ENCODE measurements around the gene GLRA1. TPM values are rescaled to one million over a fixed set of nuclear protein-coding genes. Genes with fewer than 3 reads are reported as not detected.

Gene GLRA1
- polyA plus RNA-seq, 3 donors: not detected

GRCh38 chr5:151810449-151810848 lies 114.2 kb downstream of the GLRA1 start:
- Mint-ChIP-seq H3K4me1 (no peaks in the 10 kb centered on the region), H3K36me3 (peaks cover 59 to 75% of the 10 kb centered on the region in 2 donors), H3K27ac (peak overlapping the region in 1 of 7 donors; percentile 36), H3K27me3 (ENCODE audit: low read depth in 3 of 3) (peaks cover 0 to 2% (median 0%) of the 10 kb centered on the region in 3 donors), H3K9me3 (no peaks in the 10 kb centered on the region), H3K4me3 (no peak overlapping the region)
- no peak for TF ChIP-seq CTCF (IDR thresholded peaks at IDR 0.05)
- H3K27me3 ChIP-seq (ENCODE audit: control insufficient read depth in 2 of 2, insufficient read depth in 2 of 2, low read length in 2 of 2): no peaks in the 10 kb centered on the region
- H3K9me3 ChIP-seq (replicated peaks in 1 of 2; ENCODE audit: control insufficient read depth in 1 of 2, insufficient read depth in 1 of 2, low read length in 2 of 2): no peaks in the 10 kb centered on the region
- no peaks in the 10 kb centered on the region for H4K20me1 ChIP-seq (ENCODE audit: insufficient read depth, low read length)
- H3K4me3 ChIP-seq (replicated peaks in 1 of 3; ENCODE audit: low read depth in 2 of 3, low read length in 3 of 3): no peak overlapping the region
- no peak overlapping the region for H3K27ac ChIP-seq (ENCODE audit: low read depth in 1 of 2, low read length in 2 of 2)
- peaks cover 44 to 93% of the 10 kb centered on the region in 2 donors for H3K36me3 ChIP-seq (replicated peaks in 1 of 2; ENCODE audit: control insufficient read depth in 1 of 2, insufficient read depth in 2 of 2, low read length in 2 of 2)
- no peak overlapping the region for H3K4me2 ChIP-seq (replicated peaks; ENCODE audit: extremely low read depth, low read length, poor library complexity, severe bottlenecking)
- intact Hi-C loops (cut with micrococcal nuclease): no loop called here
- H2AFZ ChIP-seq (ENCODE audit: insufficient read depth, low read depth, low read length, poor library complexity, severe bottlenecking): no peak overlapping the region
- no CpG with 5 or more reads among the region's 1 CpG for WGBS (ENCODE audit: insufficient coverage)
- no peak overlapping the region for H3K9ac ChIP-seq (ENCODE audit: insufficient read depth, low read length, poor library complexity, severe bottlenecking)
- no peaks in the 10 kb centered on the region for H3K4me1 ChIP-seq (ENCODE audit: control insufficient read depth in 1 of 2, insufficient read depth in 2 of 2, low read length in 2 of 2)
- H3K79me2 ChIP-seq (ENCODE audit: insufficient read depth, low read length): no peaks in the 10 kb centered on the region
- no peak for DNase-seq

GRCh38 chr5:151808451-151809169 lies 116.0 kb downstream of the GLRA1 start:
- Mint-ChIP-seq H3K27ac (peak overlapping the region in 1 of 7 donors; percentile 25), H3K27me3 (ENCODE audit: low read depth in 3 of 3) (peaks cover 0 to 2% (median 0%) of the 10 kb centered on the region in 3 donors), H3K36me3 (peaks cover 70 to 81% of the 10 kb centered on the region in 2 donors), H3K4me3 (no peak overlapping the region), H3K9me3 (no peaks in the 10 kb centered on the region), H3K4me1 (no peaks in the 10 kb centered on the region)
- Histone ChIP-seq H3K27ac (ENCODE audit: low read depth in 1 of 2, low read length in 2 of 2) (no peak overlapping the region), H3K36me3 (replicated peaks in 1 of 2; ENCODE audit: control insufficient read depth in 1 of 2, insufficient read depth in 2 of 2, low read length in 2 of 2) (peaks cover 62 to 96% of the 10 kb centered on the region in 2 donors), H2AFZ (ENCODE audit: insufficient read depth, low read depth, low read length, poor library complexity, severe bottlenecking) (no peak overlapping the region), H3K4me2 (replicated peaks; ENCODE audit: extremely low read depth, low read length, poor library complexity, severe bottlenecking) (no peak overlapping the region), H3K4me3 (replicated peaks in 1 of 3; ENCODE audit: low read depth in 2 of 3, low read length in 3 of 3) (no peak overlapping the region), H3K79me2 (ENCODE audit: insufficient read depth, low read length) (no peaks in the 10 kb centered on the region), H3K9me3 (replicated peaks in 1 of 2; ENCODE audit: control insufficient read depth in 1 of 2, insufficient read depth in 1 of 2, low read length in 2 of 2) (no peaks in the 10 kb centered on the region), H3K9ac (ENCODE audit: insufficient read depth, low read length, poor library complexity, severe bottlenecking) (no peak overlapping the region), H4K20me1 (ENCODE audit: insufficient read depth, low read length) (no peaks in the 10 kb centered on the region), H3K27me3 (ENCODE audit: control insufficient read depth in 2 of 2, insufficient read depth in 2 of 2, low read length in 2 of 2) (no peaks in the 10 kb centered on the region), H3K4me1 (ENCODE audit: control insufficient read depth in 1 of 2, insufficient read depth in 2 of 2, low read length in 2 of 2) (no peaks in the 10 kb centered on the region)
- 100% methylated on average over 2 of the region's 4 CpGs for WGBS (ENCODE audit: insufficient coverage)
- no peak for TF ChIP-seq CTCF (IDR thresholded peaks at IDR 0.05)
- intact Hi-C loops (cut with micrococcal nuclease): no loop called here
- no peak for DNase-seq
